ENCODE measurements around the gene TNC. TPM values are rescaled to one million over a fixed set of nuclear protein-coding genes. Genes with fewer than 3 reads are reported as not detected.

The TNC gene
- total RNA-seq, 1 donor from 2014 or later = 64.1 TPM

- Mint-ChIP-seq H3K36me3 (ENCODE audit: low read depth) (no peaks in the 10 kb centered on the region), H3K4me1 (ENCODE audit: low read depth) (peaks cover 59% of the 10 kb centered on the region), H3K9me3 (ENCODE audit: low read depth) (no peaks in the 10 kb centered on the region), H3K27me3 (ENCODE audit: low read depth) (no peaks in the 10 kb centered on the region), H3K27ac (ENCODE audit: unreplicated experiment) (peak overlapping the region; percentile 57), H3K4me3 (ENCODE audit: unreplicated experiment) (peak overlapping the region; percentile 75)
- TF ChIP-seq, protein P1, sequence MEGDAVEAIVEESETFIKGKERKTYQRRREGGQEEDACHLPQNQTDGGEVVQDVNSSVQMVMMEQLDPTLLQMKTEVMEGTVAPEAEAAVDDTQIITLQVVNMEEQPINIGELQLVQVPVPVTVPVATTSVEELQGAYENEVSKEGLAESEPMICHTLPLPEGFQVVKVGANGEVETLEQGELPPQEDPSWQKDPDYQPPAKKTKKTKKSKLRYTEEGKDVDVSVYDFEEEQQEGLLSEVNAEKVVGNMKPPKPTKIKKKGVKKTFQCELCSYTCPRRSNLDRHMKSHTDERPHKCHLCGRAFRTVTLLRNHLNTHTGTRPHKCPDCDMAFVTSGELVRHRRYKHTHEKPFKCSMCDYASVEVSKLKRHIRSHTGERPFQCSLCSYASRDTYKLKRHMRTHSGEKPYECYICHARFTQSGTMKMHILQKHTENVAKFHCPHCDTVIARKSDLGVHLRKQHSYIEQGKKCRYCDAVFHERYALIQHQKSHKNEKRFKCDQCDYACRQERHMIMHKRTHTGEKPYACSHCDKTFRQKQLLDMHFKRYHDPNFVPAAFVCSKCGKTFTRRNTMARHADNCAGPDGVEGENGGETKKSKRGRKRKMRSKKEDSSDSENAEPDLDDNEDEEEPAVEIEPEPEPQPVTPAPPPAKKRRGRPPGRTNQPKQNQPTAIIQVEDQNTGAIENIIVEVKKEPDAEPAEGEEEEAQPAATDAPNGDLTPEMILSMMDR (IDR thresholded peaks at IDR 0.05) = no peak
- no peak for DNase-seq (ENCODE audit: low spot score)
Observed at GRCh38 chr9:115116421-115117284, 1.3 kb downstream of the TNC start.

- TF ChIP-seq, protein P1 (IDR thresholded peaks at IDR 0.05) = no peak
- Mint-ChIP-seq H3K27ac (ENCODE audit: unreplicated experiment) (peak overlapping the region; percentile 83), H3K36me3 (ENCODE audit: low read depth) (no peaks in the 10 kb centered on the region), H3K4me1 (ENCODE audit: low read depth) (peaks cover 59% of the 10 kb centered on the region), H3K9me3 (ENCODE audit: low read depth) (no peaks in the 10 kb centered on the region), H3K27me3 (ENCODE audit: low read depth) (no peaks in the 10 kb centered on the region), H3K4me3 (ENCODE audit: unreplicated experiment) (peak overlapping the region; percentile 52)
- no peak for DNase-seq (ENCODE audit: low spot score)
Observed at GRCh38 chr9:115115924-115116323, 2.0 kb downstream of the TNC start.

DNA sequence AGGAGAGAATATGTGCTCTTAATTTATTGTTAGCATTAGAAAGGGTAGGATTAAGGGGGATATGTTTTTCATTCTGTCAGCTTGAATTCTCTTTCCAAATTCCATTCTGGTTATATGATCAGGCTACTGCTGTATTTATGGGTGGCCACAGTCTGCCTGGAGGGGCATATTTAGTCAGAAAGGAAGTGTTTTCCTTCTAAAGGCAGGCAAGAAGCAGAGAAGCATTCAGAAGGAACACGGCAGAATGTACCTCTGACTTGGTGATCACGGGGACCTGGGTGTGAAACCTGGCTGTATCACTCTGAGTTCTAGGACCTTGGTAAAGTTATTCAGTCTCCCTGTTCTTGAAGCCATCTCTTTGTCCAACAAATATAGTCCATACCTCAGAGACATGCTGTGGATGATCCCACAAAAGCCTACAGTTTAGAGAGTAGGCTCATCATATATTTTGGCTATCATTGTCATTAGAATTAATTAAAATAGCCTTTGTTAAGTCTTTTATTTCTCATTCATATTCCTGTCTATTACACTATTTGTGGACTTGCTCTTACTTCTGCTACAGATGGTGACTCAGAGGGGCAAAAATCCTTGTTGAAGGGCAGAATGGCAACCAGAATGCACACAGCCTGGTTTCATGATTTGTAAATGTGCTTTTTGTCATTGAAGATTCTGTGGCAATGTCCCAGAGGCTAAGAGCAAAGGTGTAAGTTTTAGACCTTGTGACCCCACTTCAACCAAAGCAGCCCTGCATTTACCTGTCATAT is 2.7 kb downstream of the TNC start:
- H3K27ac Mint-ChIP-seq (ENCODE audit: unreplicated experiment) = peak overlapping the region; percentile 83
- TF ChIP-seq, protein P1 (IDR thresholded peaks at IDR 0.05) = no peak
- H3K4me1 Mint-ChIP-seq (ENCODE audit: low read depth) = peaks cover 62% of the 10 kb centered on the region
- H3K27me3 Mint-ChIP-seq (ENCODE audit: low read depth) = no peaks in the 10 kb centered on the region
- H3K36me3 Mint-ChIP-seq (ENCODE audit: low read depth) = no peaks in the 10 kb centered on the region
- no peaks in the 10 kb centered on the region for H3K9me3 Mint-ChIP-seq (ENCODE audit: low read depth)
- no peak for DNase-seq (ENCODE audit: low spot score)
- H3K4me3 Mint-ChIP-seq (ENCODE audit: unreplicated experiment) = peak overlapping the region; percentile 7

DNA sequence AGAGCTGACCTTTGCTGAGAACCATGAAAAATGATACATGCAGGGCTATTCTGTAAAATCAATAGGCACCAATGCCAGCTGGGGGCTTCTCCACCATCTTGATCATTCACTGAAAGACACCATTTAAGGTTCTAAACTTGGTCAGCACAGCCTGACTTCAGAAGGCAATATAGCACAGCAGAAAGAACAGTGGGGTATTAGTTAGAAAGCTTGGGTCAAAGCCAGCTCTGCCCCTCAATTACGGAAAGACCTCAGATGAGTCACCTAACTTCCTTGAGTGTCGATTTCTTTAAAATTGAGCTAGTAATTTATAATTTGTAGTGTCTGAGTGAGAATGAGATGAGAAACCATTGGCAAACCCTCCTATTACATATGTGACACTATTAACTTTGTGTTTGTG is 3.4 kb downstream of the TNC start:
- no peak overlapping the region for H3K27ac Mint-ChIP-seq (ENCODE audit: unreplicated experiment)
- peaks cover 69% of the 10 kb centered on the region for H3K4me1 Mint-ChIP-seq (ENCODE audit: low read depth)
- no peak overlapping the region for H3K4me3 Mint-ChIP-seq (ENCODE audit: unreplicated experiment)
- H3K9me3 Mint-ChIP-seq (ENCODE audit: low read depth) = no peaks in the 10 kb centered on the region
- DNase-seq (ENCODE audit: low spot score) = no peak
- TF ChIP-seq, protein P1 (IDR thresholded peaks at IDR 0.05) = no peak
- no peaks in the 10 kb centered on the region for H3K27me3 Mint-ChIP-seq (ENCODE audit: low read depth)
- H3K36me3 Mint-ChIP-seq (ENCODE audit: low read depth) = no peaks in the 10 kb centered on the region

DNA sequence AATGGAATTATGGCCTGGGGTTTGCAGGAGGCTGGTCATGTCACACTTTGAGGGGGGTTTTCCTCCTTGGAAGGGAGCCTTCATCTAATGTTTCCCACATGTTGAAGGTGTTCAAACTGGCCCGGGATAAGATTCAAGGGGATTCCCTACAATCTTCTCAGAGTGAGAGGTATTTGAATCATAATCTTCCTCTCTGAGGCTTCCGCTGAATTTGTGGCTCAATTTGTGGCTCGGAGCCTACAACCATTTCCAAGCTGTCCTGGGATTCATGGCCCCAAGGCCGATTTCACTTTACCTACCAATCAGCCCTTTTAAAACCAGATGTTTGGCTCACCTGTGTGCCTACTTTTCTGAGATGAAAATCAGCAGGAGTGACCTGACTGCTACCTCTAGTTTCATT is 3.9 kb downstream of the TNC start:
- no peak for DNase-seq (ENCODE audit: low spot score)
- H3K4me1 Mint-ChIP-seq (ENCODE audit: low read depth) = peaks cover 71% of the 10 kb centered on the region
- H3K27me3 Mint-ChIP-seq (ENCODE audit: low read depth) = no peaks in the 10 kb centered on the region
- H3K9me3 Mint-ChIP-seq (ENCODE audit: low read depth) = no peaks in the 10 kb centered on the region
- H3K4me3 Mint-ChIP-seq (ENCODE audit: unreplicated experiment) = no peak overlapping the region
- TF ChIP-seq, protein P1 (IDR thresholded peaks at IDR 0.05) = no peak
- no peak overlapping the region for H3K27ac Mint-ChIP-seq (ENCODE audit: unreplicated experiment)
- no peaks in the 10 kb centered on the region for H3K36me3 Mint-ChIP-seq (ENCODE audit: low read depth)

Data from chondrocyte (in vitro differentiated cells).